Progenitor cell of endocrine pancreas (in vitro differentiated cells): ENCODE data around the gene RAB6A. TPM values are rescaled to one million over a fixed set of nuclear protein-coding genes. Genes with fewer than 3 reads are reported as not detected.

Source experiments
- DNase-seq: peaks from one replicate; pipeline ENCODE4 v3.0.0; 2021; ENCODE audit warnings: low spot score; ENCODE audit not compliant: unreplicated experiment
- H3K27ac Mint-ChIP-seq: 2 replicates; pipeline ENCODE4 v1.8.0; 2021; ENCODE audit warnings: mild to moderate bottlenecking, moderate library complexity, mixed read lengths
- H3K27me3 Mint-ChIP-seq: 2 replicates; pipeline ENCODE4 v1.8.0; 2021; ENCODE audit warnings: mixed read lengths
- H3K36me3 Mint-ChIP-seq: 2 replicates; pipeline ENCODE4 v1.8.0; 2022; ENCODE audit warnings: mixed read lengths; ENCODE audit not compliant: insufficient read depth
- H3K4me1 Mint-ChIP-seq: 2 replicates; pipeline ENCODE4 v1.8.0; 2021; ENCODE audit warnings: low read depth, mixed read lengths
- H3K4me3 Mint-ChIP-seq: 2 replicates; pipeline ENCODE4 v1.8.0; 2021; ENCODE audit warnings: low read depth, mild to moderate bottlenecking, moderate library complexity, mixed read lengths
- H3K9me3 Mint-ChIP-seq: 2 replicates; pipeline ENCODE4 v1.8.0; 2021; ENCODE audit warnings: low read depth, mixed read lengths
- total RNA-seq: library from RNA; stranded (reverse); gene quantifications from 2 replicates; pipeline ENCODE4 v1.2.1, GENCODE V29; 2021
- TF ChIP-seq, protein P1 (sequence below): fragments of 200-600 bp; sonication (generic); IDR thresholded peaks from one replicate; pipeline ENCODE4 v1.5.0; 2021; ENCODE audit warnings: antibody characterized with exemption, mild to moderate bottlenecking; ENCODE audit not compliant: unreplicated experiment

The RAB6A gene
- total RNA-seq, 1 donor from 2014 or later: 88.6 TPM

DNA sequence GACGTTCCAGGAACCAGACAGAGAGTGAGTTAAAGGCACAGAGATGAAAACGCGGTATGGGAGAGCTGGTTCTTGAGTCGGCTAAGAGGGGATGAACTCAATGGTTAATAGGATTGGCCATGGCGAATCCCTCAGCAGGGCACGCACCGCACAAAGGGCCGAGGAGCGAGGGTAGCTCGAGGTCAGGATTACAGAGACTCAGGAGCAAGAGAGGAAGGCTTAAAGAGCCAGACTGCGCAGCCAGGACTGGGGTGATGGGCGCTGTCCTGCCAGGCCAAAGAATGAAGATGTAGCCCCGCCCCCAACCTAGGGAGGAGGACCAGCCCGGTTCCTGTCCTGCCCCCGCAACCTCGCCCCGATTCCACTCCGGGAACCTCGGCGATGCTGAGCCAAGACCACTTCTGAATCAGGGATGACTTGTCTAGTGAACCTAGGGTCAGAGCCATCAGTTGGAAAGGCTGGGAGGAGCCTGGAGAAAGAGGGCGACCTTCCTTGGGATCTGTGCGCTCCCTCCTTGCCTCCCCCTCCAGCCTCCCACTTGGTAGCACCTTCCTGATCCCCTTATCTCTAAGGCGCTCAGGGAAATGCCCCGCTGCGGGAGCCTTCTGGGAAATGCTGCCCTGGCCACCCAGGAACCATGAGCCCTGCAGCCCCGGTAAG is 114.8 kb downstream of the RAB6A start, which contains the start of gene PLEKHB1:
PLEKHB1 (plus strand) TSS at position 610 of the 660 bp plus-strand sequence; CDS start at position 638, 28 bp downstream.
- TF ChIP-seq, protein P1, sequence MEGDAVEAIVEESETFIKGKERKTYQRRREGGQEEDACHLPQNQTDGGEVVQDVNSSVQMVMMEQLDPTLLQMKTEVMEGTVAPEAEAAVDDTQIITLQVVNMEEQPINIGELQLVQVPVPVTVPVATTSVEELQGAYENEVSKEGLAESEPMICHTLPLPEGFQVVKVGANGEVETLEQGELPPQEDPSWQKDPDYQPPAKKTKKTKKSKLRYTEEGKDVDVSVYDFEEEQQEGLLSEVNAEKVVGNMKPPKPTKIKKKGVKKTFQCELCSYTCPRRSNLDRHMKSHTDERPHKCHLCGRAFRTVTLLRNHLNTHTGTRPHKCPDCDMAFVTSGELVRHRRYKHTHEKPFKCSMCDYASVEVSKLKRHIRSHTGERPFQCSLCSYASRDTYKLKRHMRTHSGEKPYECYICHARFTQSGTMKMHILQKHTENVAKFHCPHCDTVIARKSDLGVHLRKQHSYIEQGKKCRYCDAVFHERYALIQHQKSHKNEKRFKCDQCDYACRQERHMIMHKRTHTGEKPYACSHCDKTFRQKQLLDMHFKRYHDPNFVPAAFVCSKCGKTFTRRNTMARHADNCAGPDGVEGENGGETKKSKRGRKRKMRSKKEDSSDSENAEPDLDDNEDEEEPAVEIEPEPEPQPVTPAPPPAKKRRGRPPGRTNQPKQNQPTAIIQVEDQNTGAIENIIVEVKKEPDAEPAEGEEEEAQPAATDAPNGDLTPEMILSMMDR: no peak
- Mint-ChIP-seq H3K27ac (peak within 1 kb of the TSS; percentile 93), H3K9me3 (no peaks in the 10 kb centered on the region), H3K27me3 (peaks cover 12% of the 10 kb centered on the region), H3K4me3 (peak within 1 kb of the TSS; percentile 79), H3K36me3 (no peaks in the 10 kb centered on the region), H3K4me1 (peaks cover 42% of the 10 kb centered on the region)
- DNase-seq: no peak

DNA sequence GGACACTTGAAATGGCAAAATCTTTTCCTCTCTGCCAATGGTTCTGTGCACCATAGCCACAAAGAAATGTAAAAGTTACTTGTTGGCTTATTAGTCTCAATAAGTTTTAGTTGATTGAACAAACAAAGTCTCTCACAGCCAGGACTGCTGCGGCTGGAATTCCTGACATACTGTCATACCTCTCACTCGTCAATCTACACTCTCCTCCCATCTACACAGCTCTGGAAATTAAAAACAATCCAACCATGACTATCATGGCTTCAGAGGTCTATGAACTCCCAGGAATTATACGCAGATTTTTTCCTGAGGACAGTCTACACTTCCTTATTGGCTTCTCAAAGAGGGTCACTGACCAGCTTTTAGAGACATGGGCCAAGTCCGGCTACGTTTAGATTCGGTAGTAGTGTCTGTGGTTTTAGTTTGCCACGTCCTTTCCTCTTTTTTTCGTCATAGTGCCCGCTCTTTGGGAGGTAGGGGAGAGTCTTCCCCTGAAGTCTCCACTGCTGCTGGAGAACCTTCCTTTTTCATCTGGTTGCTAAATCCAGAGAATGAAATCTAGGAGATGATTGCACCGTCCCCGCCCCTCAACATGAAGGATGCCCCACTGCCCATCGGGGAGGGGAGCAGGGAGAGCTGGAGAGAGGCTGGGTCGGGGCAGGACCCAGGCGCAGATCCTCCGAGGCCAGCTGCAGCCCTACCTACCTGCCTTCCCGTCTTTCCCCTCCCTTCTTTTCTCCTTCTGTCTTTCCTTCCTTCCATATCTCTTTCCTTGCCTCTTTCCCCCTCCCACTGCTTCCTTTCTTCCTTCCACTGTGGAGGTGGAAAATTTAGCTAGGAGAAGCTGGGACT is 115.5 kb downstream of the RAB6A start:
- peaks cover 12% of the 10 kb centered on the region for H3K27me3 Mint-ChIP-seq
- DNase-seq: no peak

DNA sequence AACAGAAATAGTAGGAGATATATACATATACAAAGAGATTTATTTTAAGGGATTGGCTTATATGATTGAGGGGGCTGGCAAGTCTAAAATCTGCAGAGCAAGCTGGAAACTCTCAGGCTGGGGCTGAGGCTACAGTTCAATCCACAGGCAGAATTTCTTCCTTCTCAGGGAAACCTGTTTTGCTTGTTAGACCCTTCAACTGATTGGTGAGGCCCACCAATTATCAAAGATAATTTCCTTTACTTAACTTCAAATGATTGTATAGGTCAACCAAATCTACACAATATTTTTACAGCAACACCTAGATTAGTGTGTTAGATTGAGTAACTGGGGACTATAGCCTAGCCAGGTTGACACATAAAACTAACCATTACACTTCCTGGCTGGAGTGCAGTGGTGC is 119.2 kb downstream of the RAB6A start:
- Mint-ChIP-seq H3K4me3 (no peak overlapping the region), H3K4me1 (peaks cover 15% of the 10 kb centered on the region), H3K27ac (no peak overlapping the region), H3K27me3 (peaks cover 12% of the 10 kb centered on the region), H3K9me3 (no peaks in the 10 kb centered on the region), H3K36me3 (no peaks in the 10 kb centered on the region)
- DNase-seq: no peak
- TF ChIP-seq, protein P1: no peak

More for the DNA sequence above, 115.5 kb downstream of the RAB6A start:
- Mint-ChIP-seq H3K27ac (peak overlapping the region; percentile 7), H3K4me1 (peaks cover 42% of the 10 kb centered on the region), H3K9me3 (no peaks in the 10 kb centered on the region), H3K36me3 (no peaks in the 10 kb centered on the region), H3K4me3 (peak overlapping the region; percentile 53)
- TF ChIP-seq, protein P1: no peak

DNA sequence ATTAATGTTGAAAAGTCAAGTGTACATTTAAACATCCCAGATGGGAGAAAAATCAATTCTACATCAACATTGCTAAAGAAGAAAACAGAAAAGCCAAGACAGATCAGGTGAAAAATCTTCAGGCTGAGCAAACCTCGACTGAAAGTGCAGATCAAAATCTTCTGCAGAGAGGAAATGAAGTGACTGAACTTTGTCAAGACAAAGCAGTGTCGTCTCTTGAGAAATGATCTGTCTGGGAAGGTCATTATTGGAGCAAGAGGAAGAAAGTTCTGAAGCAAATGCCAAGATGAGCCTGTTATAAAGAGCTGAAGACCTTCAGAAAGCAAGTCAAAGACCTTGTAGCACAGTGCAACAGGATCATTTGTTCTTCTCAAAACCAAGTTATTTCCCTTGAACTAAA is 120.3 kb downstream of the RAB6A start:
- Mint-ChIP-seq H3K36me3 (no peaks in the 10 kb centered on the region), H3K27ac (no peak overlapping the region), H3K4me1 (peaks cover 10% of the 10 kb centered on the region), H3K4me3 (no peak overlapping the region), H3K9me3 (no peaks in the 10 kb centered on the region), H3K27me3 (peaks cover 7% of the 10 kb centered on the region)
- TF ChIP-seq, protein P1: no peak
- no peak for DNase-seq

DNA sequence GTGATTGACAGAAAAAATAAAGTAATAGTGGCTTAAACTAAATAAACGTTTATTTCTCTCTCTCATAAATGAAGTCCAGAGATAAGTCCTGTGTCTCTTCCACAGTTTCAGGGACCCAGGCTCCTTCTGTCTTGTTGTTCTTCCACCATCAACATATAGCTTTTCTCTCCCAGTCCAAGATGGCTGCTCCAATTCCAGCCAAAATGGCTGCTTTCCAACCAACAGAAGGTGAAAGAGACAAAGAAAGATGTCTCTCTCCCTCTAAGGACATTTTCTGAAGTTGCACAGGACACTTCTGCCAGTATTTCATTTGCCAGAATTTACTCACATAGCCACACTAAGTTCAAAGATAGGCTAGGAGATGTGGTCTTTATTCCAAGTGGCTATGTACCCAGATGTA is 123.9 kb downstream of the RAB6A start:
- no peaks in the 10 kb centered on the region for H3K27me3 Mint-ChIP-seq
- no peak overlapping the region for H3K4me3 Mint-ChIP-seq
- H3K4me1 Mint-ChIP-seq: peaks cover 4% of the 10 kb centered on the region
- no peaks in the 10 kb centered on the region for H3K36me3 Mint-ChIP-seq
- DNase-seq: no peak
- H3K9me3 Mint-ChIP-seq: peaks cover 3% of the 10 kb centered on the region
- TF ChIP-seq, protein P1: no peak
- H3K27ac Mint-ChIP-seq: no peak overlapping the region
